K562 treated with DMSO at 1 percent for 48 hours (cell line): ENCODE data around the gene TXN. TPM values are rescaled to one million over a fixed set of nuclear protein-coding genes. Genes with fewer than 3 reads are reported as not detected.

Experiments used
- total RNA-seq: library from RNA; unstranded; fragments of 300-600 nt; gene quantifications from 2 replicates; pipeline ENCODE4 v1.2.3, GENCODE V29; 2022; ENCODE audit warnings: low replicate concordance; ENCODE audit errors: extremely low read depth

TXN gene
- not detected in 2 replicates for total RNA-seq

DNA sequence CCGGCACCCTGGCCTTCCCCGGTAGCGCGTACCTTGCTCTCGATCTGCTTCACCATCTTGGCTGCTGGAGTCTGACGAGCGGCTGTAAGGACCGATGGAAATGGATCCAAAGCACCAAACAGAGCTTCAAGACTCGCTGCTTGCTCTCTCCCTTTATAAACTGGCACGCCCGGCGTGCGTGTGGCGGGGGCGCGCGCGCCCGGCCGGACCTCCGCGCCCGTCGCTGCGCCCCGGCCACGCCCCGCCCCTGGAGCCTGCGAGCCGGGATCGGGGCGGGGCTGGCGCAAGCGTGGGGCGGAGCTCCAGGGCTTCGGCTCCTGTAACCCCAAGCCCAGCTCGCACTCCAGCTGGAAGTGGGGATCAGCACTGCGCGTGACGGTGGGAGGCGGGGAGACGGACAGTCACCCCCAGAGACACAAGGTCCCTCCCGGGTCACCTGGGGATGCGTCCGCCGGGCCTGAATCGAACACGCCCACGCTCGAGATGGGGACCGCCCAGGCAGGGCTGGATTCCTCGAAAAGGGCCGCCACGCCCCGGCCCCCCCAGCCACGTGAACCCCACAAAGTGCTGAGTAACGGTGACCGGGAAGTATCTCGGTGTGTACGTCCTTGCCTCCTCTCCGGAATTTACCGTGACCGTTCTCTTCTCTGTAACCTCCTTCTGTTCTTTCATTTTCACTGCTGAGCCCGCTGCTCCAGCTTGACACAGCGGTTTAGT is at the start of gene TXN:
Gene TXN (minus strand): TSS at position 128 of the 717 bp plus-strand sequence. CDS start 72 bp downstream, at position 56.

DNA sequence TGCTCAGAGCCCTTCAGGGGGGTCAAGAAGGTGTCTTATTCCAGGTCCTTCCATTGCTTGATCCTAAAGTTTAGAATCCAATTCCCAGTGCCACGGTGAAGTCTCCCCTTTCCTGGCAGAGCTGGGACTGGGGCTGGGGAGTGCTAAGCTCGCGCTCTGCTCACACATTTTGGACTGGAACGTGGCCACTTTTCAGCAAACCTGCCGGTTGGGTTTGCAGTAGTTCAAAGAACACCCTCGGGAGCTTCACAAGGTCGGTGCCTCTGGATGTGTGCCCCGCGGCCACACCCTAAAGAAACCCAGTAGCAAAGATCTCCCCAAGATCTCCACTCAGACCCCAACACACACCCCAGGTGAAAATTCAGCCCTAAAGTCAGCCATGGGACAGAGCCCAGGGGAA is 48.3 kb downstream of the TXN start, which contains the start of gene C9orf152:
Gene C9orf152 (minus strand): TSS at position 129 of the 400 bp plus-strand sequence. CDS start 580 bp downstream, outside the sequence.

Other genes with a start within 250 kb of the TXN start
- gene C9orf152, start 48.3 kb downstream of the TXN start, total RNA-seq = not detected in 2 replicates
- not detected in 2 replicates for gene TXNDC8, start 81.4 kb upstream of the TXN start, total RNA-seq